ENCODE data around the gene KIF26A. TPM values are rescaled to one million over a fixed set of nuclear protein-coding genes. Genes with fewer than 3 reads are reported as not detected.

Gene KIF26A
- total and polyA plus RNA-seq, 10 donors: 0.72 to 21.9 (median 9.2) TPM

DNA sequence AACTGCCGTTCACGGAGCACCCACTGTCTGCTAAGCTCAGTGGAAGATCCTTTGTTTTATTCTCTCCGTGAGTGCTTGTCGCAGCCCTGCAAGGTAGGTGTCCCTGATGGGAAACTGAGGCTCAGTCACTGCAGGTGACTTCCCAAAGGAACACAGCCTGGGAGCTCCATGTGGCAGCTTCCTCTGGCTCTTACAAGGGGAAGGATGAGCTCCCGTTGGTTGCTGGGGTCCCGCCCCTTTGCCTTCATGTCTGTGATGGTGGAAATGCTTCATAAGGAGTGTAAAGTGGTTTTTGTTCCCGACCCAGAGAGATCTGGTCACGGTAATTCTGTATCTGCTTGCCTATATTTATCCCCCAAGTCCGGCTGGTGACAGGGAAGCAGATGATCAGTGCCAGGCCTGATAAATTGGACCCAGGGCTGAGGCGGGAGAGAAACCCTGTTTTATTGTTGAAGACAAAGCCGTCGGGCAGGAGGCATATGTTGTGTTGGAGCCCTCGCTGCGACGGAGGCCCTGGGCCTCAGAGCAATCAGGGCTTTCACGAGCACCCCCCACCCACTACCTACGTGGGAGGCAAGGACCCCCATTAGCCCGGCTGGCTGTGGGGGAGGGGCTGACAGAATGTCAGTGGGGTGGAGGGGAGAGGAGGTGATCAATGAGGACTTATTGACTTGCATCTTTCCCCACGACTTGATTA lies 91.9 kb downstream of the KIF26A start:
- Histone ChIP-seq H3K27me3 (replicated peaks in 1 of 7) (peaks cover 0 to 3% (median 0%) of the 10 kb centered on the region in 7 donors), H3K36me3 (no peaks in the 10 kb centered on the region), H3K27ac (no peak overlapping the region), H3K4me3 (no peak overlapping the region), H3K9me3 (peaks cover 3 to 45% (median 37%) of the 10 kb centered on the region in 8 donors), H3K4me1 (peaks cover 0 to 21% (median 0%) of the 10 kb centered on the region in 6 donors)
- WGBS, 5 donors: 78 to 81% (median 79%) methylated on average over 17 to 19 of the region's 19 CpGs
- no peak for TF ChIP-seq POLR2AphosphoS5 (IDR thresholded peaks at IDR 0.05)
- TF ChIP-seq, protein P1, sequence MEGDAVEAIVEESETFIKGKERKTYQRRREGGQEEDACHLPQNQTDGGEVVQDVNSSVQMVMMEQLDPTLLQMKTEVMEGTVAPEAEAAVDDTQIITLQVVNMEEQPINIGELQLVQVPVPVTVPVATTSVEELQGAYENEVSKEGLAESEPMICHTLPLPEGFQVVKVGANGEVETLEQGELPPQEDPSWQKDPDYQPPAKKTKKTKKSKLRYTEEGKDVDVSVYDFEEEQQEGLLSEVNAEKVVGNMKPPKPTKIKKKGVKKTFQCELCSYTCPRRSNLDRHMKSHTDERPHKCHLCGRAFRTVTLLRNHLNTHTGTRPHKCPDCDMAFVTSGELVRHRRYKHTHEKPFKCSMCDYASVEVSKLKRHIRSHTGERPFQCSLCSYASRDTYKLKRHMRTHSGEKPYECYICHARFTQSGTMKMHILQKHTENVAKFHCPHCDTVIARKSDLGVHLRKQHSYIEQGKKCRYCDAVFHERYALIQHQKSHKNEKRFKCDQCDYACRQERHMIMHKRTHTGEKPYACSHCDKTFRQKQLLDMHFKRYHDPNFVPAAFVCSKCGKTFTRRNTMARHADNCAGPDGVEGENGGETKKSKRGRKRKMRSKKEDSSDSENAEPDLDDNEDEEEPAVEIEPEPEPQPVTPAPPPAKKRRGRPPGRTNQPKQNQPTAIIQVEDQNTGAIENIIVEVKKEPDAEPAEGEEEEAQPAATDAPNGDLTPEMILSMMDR (IDR thresholded peaks at IDR 0.05 in 8 of 11, conservative IDR thresholded peaks at IDR 0.05 in 3 of 11): no peak
- TF ChIP-seq POLR2A (IDR thresholded peaks at IDR 0.05): no peak
- intact Hi-C loops (cut with DNase I; ENCODE audit: low total_unique reads): no loop called here
- peak; percentile 36 for DNase-seq

Small RNA genes within 50 kb of the gene (microRNA-seq; reads per million reads assigned to microRNA genes)
- 0 reads per million in 3 donors for gene MIR203A
- 0 reads per million in 3 donors for gene MIR203B

Small RNA genes within 50 kb of the gene (small RNA-seq; reads per million reads assigned to genes)
- 0.49 to 1.3 (median 0.85) reads per million in 4 donors for gene MIR203A

Other genes with a start within 250 kb of the KIF26A start
- gene TDRD9, start 210.1 kb upstream of the KIF26A start, total RNA-seq: 10 to 100 TPM in 2 of 7 donors, 1 to 10 TPM in 5; 1.4 to 18.7 (median 8.8) TPM
- gene TDRD9, start 210.1 kb upstream of the KIF26A start, polyA plus RNA-seq: 1 to 10 TPM in 2 of 3 donors, under 1 TPM in 1; 0.70 to 3.8 (median 3.1) TPM
- not detected for gene RD3L, start 196.1 kb upstream of the KIF26A start, total RNA-seq
- gene RD3L, start 196.1 kb upstream of the KIF26A start, polyA plus RNA-seq: not detected
- gene ASPG, start 52.9 kb upstream of the KIF26A start, total RNA-seq: under 1 TPM in 4 of 7 donors, not detected in 3; 0.09 to 0.28 (median 0.18) TPM
- gene ASPG, start 52.9 kb upstream of the KIF26A start, polyA plus RNA-seq: under 1 TPM; 0.05 to 0.67 (median 0.32) TPM